IMR-90 (cell line): ENCODE measurements around the gene HYAL3. TPM values are rescaled to one million over a fixed set of nuclear protein-coding genes. Genes with fewer than 3 reads are reported as not detected.

Experiments
- ATAC-seq: fragments of 200-7000 bp; cut with Tn5 transposase; 2 replicates; pipeline ENCODE4 v1.9.1; 2020; ENCODE audit warnings: low read depth, mild to moderate bottlenecking, moderate library complexity
- BruUV-seq: library from RNA; stranded (reverse); fragments of 400-500 nt; replicated peaks from 2 replicates; lab custom pipeline; 2021; lab: Mats Ljungman, UMichigan
- CTCF ChIA-PET: fragments of 300-600 bp; formaldehyde crosslinking; extraction: SDS; loops from one replicate; lab custom pipeline; 2021; ENCODE audit warnings: antibody characterized with exemption; lab: Yijun Ruan, JAX
- POLR2A ChIA-PET: fragments of 300-600 bp; sonication (Branson Sonifier 250); formaldehyde crosslinking; loops from one replicate; lab custom pipeline; 2022; ENCODE audit warnings: antibody characterized with exemption; ENCODE audit not compliant: unreplicated experiment; lab: Charles Lee
- DNase-seq: peaks from one replicate; pipeline ENCODE4 v3.0.0; 2013
- H2AFZ ChIP-seq: replicated peaks from 2 replicates; pipeline ENCODE3; 2013; ENCODE audit warnings: low read length, mild to moderate bottlenecking; ENCODE audit not compliant: poor library complexity
- H2AK5ac ChIP-seq: 2 replicates; pipeline ENCODE4 v1.6.1; 2013; ENCODE audit warnings: low read depth, low read length, inconsistent platforms
- H2AK9ac ChIP-seq: replicated peaks from 2 replicates; pipeline ENCODE3; 2013; ENCODE audit warnings: mild to moderate bottlenecking, low read depth, low read length, moderate library complexity; ENCODE audit not compliant: poor library complexity
- H2BK120ac ChIP-seq: 2 replicates; pipeline ENCODE4 v1.6.1; 2013; ENCODE audit warnings: low read depth, low read length, inconsistent platforms
- H2BK15ac ChIP-seq: 3 replicates; pipeline ENCODE4 v1.6.1; 2013; ENCODE audit warnings: low read depth, low read length, inconsistent platforms
- H2BK20ac ChIP-seq: 2 replicates; pipeline ENCODE4 v1.6.1; 2013; ENCODE audit warnings: low read depth, mild to moderate bottlenecking, inconsistent platforms, low read length, moderate library complexity
- H2BK5ac ChIP-seq: 2 replicates; pipeline ENCODE4 v1.6.1; 2013; ENCODE audit warnings: mild to moderate bottlenecking, low read depth, low read length, inconsistent platforms; ENCODE audit not compliant: poor library complexity, severe bottlenecking
- H3K14ac ChIP-seq: replicated peaks from 2 replicates; pipeline ENCODE4 v1.6.1; 2013; ENCODE audit warnings: low read depth, low read length, inconsistent platforms
- H3K18ac ChIP-seq: 2 replicates; pipeline ENCODE4 v1.6.1; 2013; ENCODE audit warnings: low read depth, low read length, control low read depth
- H3K23ac ChIP-seq: 2 replicates; pipeline ENCODE4 v1.6.1; 2013; ENCODE audit warnings: low read depth, low read length, inconsistent platforms
- H3K27ac ChIP-seq: 2 replicates; pipeline ENCODE4 v1.5.1; 2013; ENCODE audit warnings: mild to moderate bottlenecking, control low read depth, low read length; ENCODE audit not compliant: insufficient read depth
- H3K27me3 ChIP-seq: 2 replicates; pipeline ENCODE4 v1.6.1; 2013; ENCODE audit warnings: low read length; ENCODE audit not compliant: control insufficient read depth, insufficient read depth
- H3K36me3 ChIP-seq: 2 replicates; pipeline ENCODE4 v1.6.1; 2013; ENCODE audit warnings: low read length, mixed read lengths; ENCODE audit not compliant: control insufficient read depth, insufficient read depth
- H3K4ac ChIP-seq: 2 replicates; pipeline ENCODE4 v1.6.1; 2013; ENCODE audit warnings: low read depth, low read length, inconsistent platforms
- H3K4me1 ChIP-seq: 2 replicates; pipeline ENCODE4 v1.6.1; 2013; ENCODE audit warnings: low read length, mixed read lengths; ENCODE audit not compliant: control insufficient read depth, insufficient read depth
- H3K4me2 ChIP-seq: 2 replicates; pipeline ENCODE4 v1.6.1; 2013; ENCODE audit warnings: low read depth, mild to moderate bottlenecking, control low read depth, low read length, moderate library complexity
- H3K4me3 ChIP-seq: 2 replicates; pipeline ENCODE4 v1.5.1; 2013; ENCODE audit warnings: low read depth, mild to moderate bottlenecking, control low read depth, low read length, moderate library complexity; ENCODE audit not compliant: insufficient read depth
- H3K56ac ChIP-seq: 2 replicates; pipeline ENCODE4 v1.6.1; 2013; ENCODE audit warnings: low read length, inconsistent platforms; ENCODE audit not compliant: insufficient read depth; ENCODE audit errors: extremely low read depth
- H3K79me1 ChIP-seq, 2 experiments: 2 replicates each; pipeline ENCODE4 v1.6.1; 2013; ENCODE audit warnings: low read length in 2 of 2, inconsistent platforms in 1 of 2, low read depth in 1 of 2
- H3K9ac ChIP-seq: 2 replicates; pipeline ENCODE4 v1.6.1; 2013; ENCODE audit warnings: low read depth, low read length, control low read depth
- H3K9me1 ChIP-seq: 2 replicates; pipeline ENCODE4 v1.6.1; 2013; ENCODE audit warnings: low read length, inconsistent platforms; ENCODE audit not compliant: insufficient read depth
- H3K9me3 ChIP-seq: 2 replicates; pipeline ENCODE4 v1.6.1; 2013; ENCODE audit warnings: low read length; ENCODE audit not compliant: control insufficient read depth, insufficient read depth
- H4K20me1 ChIP-seq: 2 replicates; pipeline ENCODE4 v1.6.1; 2013; ENCODE audit warnings: low read length, inconsistent platforms; ENCODE audit not compliant: insufficient read depth
- H4K5ac ChIP-seq: 2 replicates; pipeline ENCODE4 v1.6.1; 2013; ENCODE audit warnings: mild to moderate bottlenecking, low read depth, low read length, control low read depth
- H4K8ac ChIP-seq, 2 experiments: 2 replicates each; pipeline ENCODE4 v1.6.1; 2013; ENCODE audit warnings: low read depth in 2 of 2, low read length in 2 of 2, control low read depth in 1 of 2, inconsistent platforms in 1 of 2
- H4K91ac ChIP-seq: 2 replicates; pipeline ENCODE4 v1.6.1; 2013; ENCODE audit warnings: low read depth, low read length, inconsistent platforms; ENCODE audit not compliant: insufficient read depth
- CHD1 ChIP-seq: IDR thresholded peaks from 2 replicates; pipeline ENCODE4 v1.6.1; 2012; ENCODE audit warnings: low read depth, low read length, improper control_type of control experiment
- CTCF ChIP-seq: conservative IDR thresholded peaks from 2 replicates; pipeline ENCODE4 v1.5.1; 2012; ENCODE audit warnings: mild to moderate bottlenecking, low read depth, low read length, improper control_type of control experiment
- ELK1 ChIP-seq: fragments of 150-350 bp; IDR thresholded peaks from 2 replicates; pipeline ENCODE4 v1.6.1; 2016; ENCODE audit warnings: low read depth, mild to moderate bottlenecking, low read length, moderate library complexity, borderline replicate concordance
- MAFK ChIP-seq: IDR thresholded peaks from 2 replicates; pipeline ENCODE4 v1.6.1; 2012; ENCODE audit warnings: low read depth, low read length, improper control_type of control experiment
- MAZ ChIP-seq: IDR thresholded peaks from 2 replicates; pipeline ENCODE4 v1.6.1; 2012; ENCODE audit warnings: low read depth, mild to moderate bottlenecking, low read length, improper control_type of control experiment, moderate library complexity, borderline replicate concordance
- NFE2L2 ChIP-seq: fragments of 150-350 bp; IDR thresholded peaks from 2 replicates; pipeline ENCODE4 v1.6.1; 2016; ENCODE audit warnings: low read depth, mild to moderate bottlenecking, low read length
- RCOR1 ChIP-seq: IDR thresholded peaks from 2 replicates; pipeline ENCODE4 v1.6.1; 2012; ENCODE audit warnings: mild to moderate bottlenecking, low read length, improper control_type of control experiment; ENCODE audit not compliant: insufficient replicate concordance
- RFX5 ChIP-seq: IDR thresholded peaks from 2 replicates; pipeline ENCODE4 v1.8.0; 2012; ENCODE audit warnings: low read depth, mild to moderate bottlenecking, low read length, moderate library complexity
- WGBS, 2 experiments: methylation state at CpG; one replicate each; pipeline versions ENCODE4 v1.1.5 to v1.1.7; 2013; ENCODE audit warnings: missing lambda C conversion rate in 2 of 2; ENCODE audit not compliant: insufficient read length in 1 of 2; ENCODE audit errors: extremely low coverage in 2 of 2; 5-methylcytosine and 5-hydroxymethylcytosine counted together
- dilution Hi-C: fragments of 300-500 bp; cut with HindIII; formaldehyde crosslinking; loops from one replicate; pipeline ENCODE4 v1.14.3; 2018; ENCODE audit warnings: low sequenced_read_pairs; ENCODE audit not compliant: unreplicated experiment
- in situ Hi-C: fragments of 300-500 bp; cut with MboI; formaldehyde crosslinking; loops from 3 replicates; pipeline ENCODE4 v1.14.3; 2019; ENCODE audit warnings: low sequenced_read_pairs, inconsistent platforms, mixed read lengths
- intact Hi-C: fragments of 100-400 bp; cut with micrococcal nuclease; formaldehyde crosslinking; loops from 2 replicates; pipeline ENCODE4 v1.10.0; 2022
- polyA plus RNA-seq, 3 experiments: library from polyadenylated mRNA; depleted of rRNA; stranded (reverse); fragments of >200 nt; gene quantifications; 2 replicates each; pipeline ENCODE4 v1.2.3, GENCODE V29; 2012; ENCODE audit warnings: low replicate concordance in 1 of 3
- total RNA-seq: library from RNA; depleted of rRNA; stranded (reverse); fragments of >200 nt; gene quantifications from 2 replicates; pipeline ENCODE4 v1.2.3, GENCODE V29; 2012

Gene HYAL3
- total and polyA plus RNA-seq, 2 of the 4 experiments (the other 2 are of a cell fraction) = 2.7 to 5.7 TPM

- peak overlapping the region; percentile 15 for H2AK9ac ChIP-seq
- no peak overlapping the region for H2BK20ac ChIP-seq
- in situ Hi-C loops = no loop called here
- no peak for DNase-seq
- H4K8ac ChIP-seq = peak overlapping the region; percentile 76 to 88; a peak in 2 of 4 replicates
- H2BK15ac ChIP-seq = no peak overlapping the region
- 60% methylated on average over 6 of the region's 9 CpGs; no CpG with 5 or more reads in 1 of the 2 experiments for WGBS, 2 experiments
- H4K91ac ChIP-seq = peak overlapping the region; percentile 29
- peak overlapping the region; percentile 16; the same call in 1 of the 2 replicates for H3K27ac ChIP-seq
- H2AFZ ChIP-seq = peak overlapping the region; percentile 93
- no peaks in the 10 kb centered on the region for H3K27me3 ChIP-seq
- peak overlapping the region; percentile 4; the same call in 1 of the 2 replicates for H4K5ac ChIP-seq
- no peak overlapping the region for H2BK120ac ChIP-seq
- peak overlapping the region; percentile 85 for H3K4me3 ChIP-seq
- TF ChIP-seq ELK1 = no peak
- no peak for TF ChIP-seq MAZ
- no peak for TF ChIP-seq NFE2L2
- TF ChIP-seq CHD1 = no peak
- TF ChIP-seq CTCF = peak; percentile 18; the same call in 1 of the 2 replicates
- TF ChIP-seq MAFK = no peak
- TF ChIP-seq RFX5 = no peak
- no peak for TF ChIP-seq RCOR1
- no peak overlapping the region for H3K18ac ChIP-seq
- H3K9ac ChIP-seq = peak overlapping the region; percentile 83
- H2AK5ac ChIP-seq = peak overlapping the region; percentile 76
- no peak overlapping the region for H3K56ac ChIP-seq
- POLR2A ChIA-PET = no interaction called here
- H3K4ac ChIP-seq = peak overlapping the region; percentile 71
- BruUV-seq = no TSS peak
- CTCF ChIA-PET = interaction anchor here (1.9 kb wide), 1 partner anchor 26 kb away, joined by 4 read pairs; no protein-coding TSS in a partner anchor
- H3K4me1 ChIP-seq = peaks cover 13% of the 10 kb centered on the region
- dilution Hi-C loops = no loop called here
- H4K20me1 ChIP-seq = no peaks in the 10 kb centered on the region
- H3K9me1 ChIP-seq = peaks cover 17% of the 10 kb centered on the region
- H3K36me3 ChIP-seq = no peaks in the 10 kb centered on the region
- H2BK5ac ChIP-seq = no peak overlapping the region
- H3K9me3 ChIP-seq = no peaks in the 10 kb centered on the region
- H3K14ac ChIP-seq = peak overlapping the region; percentile 56
- H3K79me1 ChIP-seq = peaks cover 13 to 28% of the 10 kb centered on the region in 2 experiments; a peak in 3 of 4 replicates
- H3K4me2 ChIP-seq = peak overlapping the region; percentile 88
- intact Hi-C loops = no loop called here
- ATAC-seq = no peak
- no peak overlapping the region for H3K23ac ChIP-seq
Observed at GRCh38 chr3:50297896-50298725, 1.1 kb downstream of the HYAL3 start.
